ENCODE data around the gene CAMK2D. TPM values are rescaled to one million over a fixed set of nuclear protein-coding genes. Genes with fewer than 3 reads are reported as not detected.

CAMK2D gene
- total RNA-seq, 1 experiment from 2014 or later, result 7.1 TPM

DNA sequence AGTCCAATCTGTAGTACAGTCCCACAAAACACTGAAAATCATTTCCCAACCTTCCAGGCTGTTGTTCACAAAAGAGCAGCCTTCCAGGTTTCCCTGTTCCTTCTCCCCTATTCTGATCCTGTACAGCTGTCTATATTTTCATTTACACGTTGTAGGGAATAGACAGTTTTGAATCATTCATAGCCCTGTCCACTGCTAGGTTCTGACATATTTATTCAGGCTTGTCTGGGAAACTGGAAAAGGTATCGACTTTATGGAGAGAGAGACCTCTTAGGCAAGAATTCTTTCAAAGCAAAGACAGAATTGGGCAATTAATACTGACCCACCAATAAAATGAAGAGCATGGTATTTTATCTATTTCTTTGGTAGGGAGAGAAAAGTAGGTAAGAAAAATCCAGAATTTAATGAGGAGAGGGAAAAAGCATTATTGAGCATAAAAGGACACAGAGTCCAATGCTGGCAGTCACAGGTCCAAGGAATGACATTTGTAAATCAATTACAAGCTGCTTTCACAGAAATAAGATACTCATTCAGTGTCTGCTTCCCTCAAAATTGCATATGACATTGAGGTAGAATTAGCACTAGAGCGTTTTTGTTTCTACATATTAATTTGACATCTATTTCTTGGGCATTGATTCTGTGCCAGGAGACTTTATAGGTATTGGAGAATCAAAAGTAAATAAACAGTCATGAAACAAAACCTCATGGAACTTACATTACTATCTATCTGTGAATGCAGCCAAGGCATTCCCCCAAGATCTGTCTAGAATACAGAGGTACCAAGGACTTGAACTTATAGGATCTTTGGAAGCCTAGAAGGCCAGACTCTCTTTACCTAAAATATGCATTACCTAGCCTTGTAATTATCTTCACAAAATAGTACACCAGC lies 127.2 kb downstream of the CAMK2D start:
- POLR2A ChIA-PET (ENCODE audit: unreplicated experiment), result no interaction called here
- DNase-seq, result no peak
- Histone ChIP-seq H3K27ac (no peak overlapping the region), H3K79me2 (ENCODE audit: low read depth) (no peaks in the 10 kb centered on the region), H3K4me1 (replicated peaks; ENCODE audit: insufficient read depth) (peaks cover 10% of the 10 kb centered on the region), H4K20me1 (ENCODE audit: insufficient read depth) (0 out of 2 replicates have a peak, but pooled peaks cover 3% of the 10 kb centered on the region), H3K9me2 (ENCODE audit: insufficient read depth) (no peaks in the 10 kb centered on the region), H3K9me3 (ENCODE audit: insufficient read depth, low read depth) (no peaks in the 10 kb centered on the region), H3K4me2 (no peak overlapping the region), H3K27me3 (ENCODE audit: insufficient read depth, low read depth) (no peaks in the 10 kb centered on the region), H2AFZ (no peak overlapping the region), H3K36me3 (ENCODE audit: low read depth) (no peaks in the 10 kb centered on the region), H3F3A (ENCODE audit: insufficient read depth, low read depth) (no peaks in the 10 kb centered on the region), H3K4me3 (no peak overlapping the region)
- intact Hi-C loops (cut with micrococcal nuclease; ENCODE audit: unreplicated experiment), result no loop called here
- no TSS peak for BruUV-seq (replicated peaks)
- CTCF ChIA-PET, result no interaction called here
- no peak for TF ChIP-seq EZH2 (IDR thresholded peaks at IDR 0.05; ENCODE audit: low read depth)
- TF ChIP-seq, protein P1, sequence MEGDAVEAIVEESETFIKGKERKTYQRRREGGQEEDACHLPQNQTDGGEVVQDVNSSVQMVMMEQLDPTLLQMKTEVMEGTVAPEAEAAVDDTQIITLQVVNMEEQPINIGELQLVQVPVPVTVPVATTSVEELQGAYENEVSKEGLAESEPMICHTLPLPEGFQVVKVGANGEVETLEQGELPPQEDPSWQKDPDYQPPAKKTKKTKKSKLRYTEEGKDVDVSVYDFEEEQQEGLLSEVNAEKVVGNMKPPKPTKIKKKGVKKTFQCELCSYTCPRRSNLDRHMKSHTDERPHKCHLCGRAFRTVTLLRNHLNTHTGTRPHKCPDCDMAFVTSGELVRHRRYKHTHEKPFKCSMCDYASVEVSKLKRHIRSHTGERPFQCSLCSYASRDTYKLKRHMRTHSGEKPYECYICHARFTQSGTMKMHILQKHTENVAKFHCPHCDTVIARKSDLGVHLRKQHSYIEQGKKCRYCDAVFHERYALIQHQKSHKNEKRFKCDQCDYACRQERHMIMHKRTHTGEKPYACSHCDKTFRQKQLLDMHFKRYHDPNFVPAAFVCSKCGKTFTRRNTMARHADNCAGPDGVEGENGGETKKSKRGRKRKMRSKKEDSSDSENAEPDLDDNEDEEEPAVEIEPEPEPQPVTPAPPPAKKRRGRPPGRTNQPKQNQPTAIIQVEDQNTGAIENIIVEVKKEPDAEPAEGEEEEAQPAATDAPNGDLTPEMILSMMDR (conservative IDR thresholded peaks at IDR 0.05), result no peak

GRCh38 chr4:113633467-113633866 lies 128.1 kb downstream of the CAMK2D start:
- Histone ChIP-seq H3K27ac (no peak overlapping the region), H3K9me2 (ENCODE audit: insufficient read depth) (no peaks in the 10 kb centered on the region), H3K4me1 (replicated peaks; ENCODE audit: insufficient read depth) (peaks cover 10% of the 10 kb centered on the region), H3K4me2 (no peak overlapping the region), H3K4me3 (no peak overlapping the region), H3K27me3 (ENCODE audit: insufficient read depth, low read depth) (no peaks in the 10 kb centered on the region), H2AFZ (no peak overlapping the region), H3F3A (ENCODE audit: insufficient read depth, low read depth) (no peaks in the 10 kb centered on the region), H3K79me2 (ENCODE audit: low read depth) (no peaks in the 10 kb centered on the region), H3K9me3 (ENCODE audit: insufficient read depth, low read depth) (no peaks in the 10 kb centered on the region), H3K36me3 (ENCODE audit: low read depth) (no peaks in the 10 kb centered on the region), H4K20me1 (ENCODE audit: insufficient read depth) (0 out of 2 replicates have a peak, but pooled peaks cover 3% of the 10 kb centered on the region)
- DNase-seq, result no peak
- BruUV-seq (replicated peaks), result no TSS peak
- TF ChIP-seq EZH2 (IDR thresholded peaks at IDR 0.05; ENCODE audit: low read depth), result no peak
- intact Hi-C loops (cut with micrococcal nuclease; ENCODE audit: unreplicated experiment), result no loop called here
- ChIA-PET POLR2A (ENCODE audit: unreplicated experiment) (no interaction called here), CTCF (no interaction called here)

DNA sequence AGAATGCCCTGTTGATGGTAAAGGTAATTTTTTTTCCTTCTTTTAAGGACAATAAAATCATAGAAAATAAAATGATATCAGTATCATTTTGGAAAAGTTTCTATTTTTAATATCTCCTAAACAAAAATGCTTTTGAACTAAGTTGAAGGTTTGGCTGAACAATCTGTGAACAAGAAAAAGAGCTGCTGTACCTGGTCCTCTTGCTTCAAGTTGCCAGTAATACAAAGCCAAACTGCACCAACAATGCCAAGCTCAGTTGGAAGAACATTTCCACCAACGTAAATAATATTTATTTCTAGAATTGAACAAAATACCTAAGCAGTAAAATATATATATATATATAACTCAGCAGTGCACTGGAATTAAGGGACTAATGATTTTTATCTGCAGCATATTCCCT lies 132.8 kb downstream of the CAMK2D start:
- Histone ChIP-seq H3K4me2 (no peak overlapping the region), H3K9me2 (ENCODE audit: insufficient read depth) (no peaks in the 10 kb centered on the region), H4K20me1 (ENCODE audit: insufficient read depth) (no peaks in the 10 kb centered on the region), H2AFZ (no peak overlapping the region), H3F3A (ENCODE audit: insufficient read depth, low read depth) (no peaks in the 10 kb centered on the region), H3K4me3 (no peak overlapping the region), H3K27ac (no peak overlapping the region), H3K27me3 (ENCODE audit: insufficient read depth, low read depth) (no peaks in the 10 kb centered on the region), H3K79me2 (ENCODE audit: low read depth) (no peaks in the 10 kb centered on the region), H3K4me1 (replicated peaks; ENCODE audit: insufficient read depth) (no peaks in the 10 kb centered on the region), H3K9me3 (ENCODE audit: insufficient read depth, low read depth) (no peaks in the 10 kb centered on the region), H3K36me3 (ENCODE audit: low read depth) (no peaks in the 10 kb centered on the region)
- CTCF ChIA-PET, result no interaction called here
- POLR2A ChIA-PET (ENCODE audit: unreplicated experiment), result no interaction called here
- BruUV-seq (replicated peaks), result no TSS peak
- intact Hi-C loops (cut with micrococcal nuclease; ENCODE audit: unreplicated experiment), result no loop called here
- no peak for DNase-seq
- TF ChIP-seq EZH2 (IDR thresholded peaks at IDR 0.05; ENCODE audit: low read depth), result no peak
- TF ChIP-seq, protein P1 (conservative IDR thresholded peaks at IDR 0.05), result no peak

All from PC-9 (cell line).